Tibial nerve (tissue), 4 donors: ENCODE data around the gene ADGRB3.

Experiments
- EP300 ChIP-seq, 2 donors: sonication (generic); formaldehyde crosslinking; IDR thresholded peaks; one replicate each; pipeline ENCODE4 v1.6.1; 2017; ENCODE audit warnings: antibody characterized with exemption in 2 of 2, mild to moderate bottlenecking in 1 of 2
- POLR2A ChIP-seq, 2 donors: fragments of 450-650 bp; IDR thresholded peaks; one replicate each; pipeline ENCODE4 v1.6.1; 2017; ENCODE audit warnings: antibody characterized with exemption in 2 of 2, mild to moderate bottlenecking in 2 of 2, moderate library complexity in 2 of 2
- TF ChIP-seq, protein P1 (sequence below), 5 experiments: fragments of 200-600 bp in 3 of 5; fragments of 450-650 bp in 2 of 5; sonication (generic) in 3 of 5; IDR thresholded peaks; one replicate each; pipeline ENCODE4 v1.5.1; 2016 to 2019; ENCODE audit warnings: antibody characterized with exemption in 5 of 5, mild to moderate bottlenecking in 3 of 5, moderate library complexity in 2 of 5

- TF ChIP-seq, protein P1, sequence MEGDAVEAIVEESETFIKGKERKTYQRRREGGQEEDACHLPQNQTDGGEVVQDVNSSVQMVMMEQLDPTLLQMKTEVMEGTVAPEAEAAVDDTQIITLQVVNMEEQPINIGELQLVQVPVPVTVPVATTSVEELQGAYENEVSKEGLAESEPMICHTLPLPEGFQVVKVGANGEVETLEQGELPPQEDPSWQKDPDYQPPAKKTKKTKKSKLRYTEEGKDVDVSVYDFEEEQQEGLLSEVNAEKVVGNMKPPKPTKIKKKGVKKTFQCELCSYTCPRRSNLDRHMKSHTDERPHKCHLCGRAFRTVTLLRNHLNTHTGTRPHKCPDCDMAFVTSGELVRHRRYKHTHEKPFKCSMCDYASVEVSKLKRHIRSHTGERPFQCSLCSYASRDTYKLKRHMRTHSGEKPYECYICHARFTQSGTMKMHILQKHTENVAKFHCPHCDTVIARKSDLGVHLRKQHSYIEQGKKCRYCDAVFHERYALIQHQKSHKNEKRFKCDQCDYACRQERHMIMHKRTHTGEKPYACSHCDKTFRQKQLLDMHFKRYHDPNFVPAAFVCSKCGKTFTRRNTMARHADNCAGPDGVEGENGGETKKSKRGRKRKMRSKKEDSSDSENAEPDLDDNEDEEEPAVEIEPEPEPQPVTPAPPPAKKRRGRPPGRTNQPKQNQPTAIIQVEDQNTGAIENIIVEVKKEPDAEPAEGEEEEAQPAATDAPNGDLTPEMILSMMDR (IDR thresholded peaks at IDR 0.05): no peak
- TF ChIP-seq EP300 (IDR thresholded peaks at IDR 0.05) (no peak), POLR2A (IDR thresholded peaks at IDR 0.05) (no peak)
Observed at GRCh38 chr6:68710916-68711315, 75.8 kb downstream of the ADGRB3 start.
